Measurements from ENCODE around the gene XIRP2. TPM values are rescaled to one million over a fixed set of nuclear protein-coding genes. Genes with fewer than 3 reads are reported as not detected.
A peak's percentile ranks its signal among the peaks of the same experiment; 100 is the strongest.

XIRP2 gene
- total and polyA plus RNA-seq, 2 of the 13 experiments (the other 11 are each of a cell fraction or from before 2014, with no cell fraction given), result 0.04 to 0.05 TPM

DNA sequence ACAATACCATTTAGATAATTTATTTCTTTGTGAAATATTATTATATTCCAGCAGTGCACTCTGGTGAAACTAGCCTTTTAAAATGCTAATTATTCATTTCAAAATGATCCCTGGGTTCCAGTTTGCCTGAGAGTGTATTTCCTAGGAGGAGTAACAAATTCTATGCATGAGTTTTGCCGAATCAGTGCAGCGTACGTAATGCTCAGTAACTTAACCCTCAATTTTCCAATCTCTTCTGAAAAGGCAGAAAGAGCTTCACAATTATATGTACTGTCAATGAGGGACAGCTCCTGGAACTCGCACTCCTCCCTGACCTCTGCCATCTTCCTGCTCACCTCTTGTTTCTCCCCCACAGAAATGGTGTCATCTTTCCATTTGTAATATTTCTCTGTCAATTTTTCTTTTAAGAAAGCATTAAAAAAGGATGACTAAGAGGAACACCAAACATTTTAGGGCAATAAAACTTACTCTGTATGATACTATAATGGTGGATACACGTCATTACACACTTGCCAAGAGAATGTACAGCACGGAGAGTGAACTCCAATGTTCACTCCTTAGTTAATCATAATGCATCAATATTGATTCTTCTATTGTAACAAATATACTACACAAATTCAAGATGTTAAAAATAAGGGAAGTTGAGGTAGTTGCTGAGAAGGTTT, 25.7 kb upstream of the XIRP2 start (continued):
- no peak for TF ChIP-seq TAF15 (IDR thresholded peaks at IDR 0.05; ENCODE audit: low read depth, low read length, poor library complexity, severe bottlenecking)
- no peak for TF ChIP-seq KDM5B (CRISPR knock-in tag; IDR thresholded peaks at IDR 0.05; ENCODE audit: borderline replicate concordance)
- TF ChIP-seq BCL6 (CRISPR knock-in tag; IDR thresholded peaks at IDR 0.05), result no peak
- TF ChIP-seq ZBTB8A (CRISPR knock-in tag; IDR thresholded peaks at IDR 0.05; ENCODE audit: borderline replicate concordance, low read depth), result no peak
- TF ChIP-seq ZKSCAN8 (CRISPR knock-in tag; IDR thresholded peaks at IDR 0.05; ENCODE audit: borderline replicate concordance), result no peak
- TF ChIP-seq ZBTB3 (CRISPR knock-in tag; IDR thresholded peaks at IDR 0.05; ENCODE audit: borderline replicate concordance, low read depth), result no peak

DNA sequence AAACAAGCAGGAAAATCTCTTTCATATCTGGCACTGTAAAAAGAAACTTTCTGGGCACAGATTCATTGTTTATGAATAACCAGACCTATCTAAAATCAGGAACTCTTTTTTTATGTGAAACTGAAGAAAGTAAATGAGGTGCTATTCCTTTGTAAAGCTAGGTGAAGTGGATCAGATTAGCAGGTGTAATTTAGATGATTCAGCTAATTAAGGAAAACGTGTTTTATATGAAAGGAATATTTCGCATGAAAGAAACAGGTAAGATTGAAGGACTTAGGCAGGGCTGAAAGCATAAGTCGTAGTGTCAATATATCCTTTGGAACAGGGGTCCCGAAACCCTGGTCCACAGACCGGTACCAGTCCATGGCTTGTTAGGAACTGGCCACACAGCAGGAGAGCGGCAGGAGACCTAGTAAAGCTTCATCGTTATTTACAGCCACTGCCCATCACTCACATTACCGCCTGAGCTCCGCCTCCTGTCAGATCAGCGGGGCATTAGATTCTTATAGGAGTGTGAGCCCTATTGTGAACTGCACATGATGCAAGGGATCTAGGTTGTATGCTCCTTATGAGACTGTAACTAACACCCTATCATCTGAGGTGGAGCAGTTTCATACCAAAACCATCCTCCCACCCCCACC, 20.3 kb upstream of the XIRP2 start:
- CTCF ChIA-PET (ENCODE audit: low intra/inter-chr PET ratio, low total read pairs), result no interaction called here
- WGBS (ENCODE audit: low lambda C conversion rate), result 7% methylated on average over 9 of the region's 10 CpGs

More for the DNA sequence above, 20.3 kb upstream of the XIRP2 start:
- POLR2A ChIA-PET, result no interaction called here
- no peaks in the 10 kb centered on the region for H3K4me1 ChIP-seq (ENCODE audit: insufficient read depth, low read length)
- H3K9ac ChIP-seq (ENCODE audit: insufficient read depth, low read depth, low read length), result no peak overlapping the region
- intact Hi-C loops (cut with micrococcal nuclease; ENCODE audit: unreplicated experiment), result no loop called here
- no peaks in the 10 kb centered on the region for H3K79me2 ChIP-seq (ENCODE audit: insufficient read depth, low read length)
- no TSS peak for BruUV-seq (replicated peaks)
- no peak overlapping the region for H2AFZ ChIP-seq (ENCODE audit: low read length)
- no peak for FAIRE-seq
- no peak for ATAC-seq
- no peaks in the 10 kb centered on the region for H3K9me3 ChIP-seq (ENCODE audit: low read length)
- TF ChIP-seq FOXJ3 (CRISPR knock-in tag; IDR thresholded peaks at IDR 0.05; ENCODE audit: borderline replicate concordance), result no peak
- peak; percentile 77 for TF ChIP-seq MAFF (IDR thresholded peaks at IDR 0.05; ENCODE audit: low read depth, low read length)
- no peak for TF ChIP-seq ZNF850 (CRISPR knock-in tag; conservative IDR thresholded peaks at IDR 0.05)
- TF ChIP-seq ARNT2 (CRISPR knock-in tag; IDR thresholded peaks at IDR 0.05; ENCODE audit: low read depth), result no peak
- TF ChIP-seq TAF1 (CRISPR knock-in tag; IDR thresholded peaks at IDR 0.05), result no peak
- peak; percentile 78 to 86 for TF ChIP-seq MAFK (conservative IDR thresholded peaks at IDR 0.05 in 1 of 2, IDR thresholded peaks at IDR 0.05 in 1 of 2; ENCODE audit: low read length in 2 of 2)
- TF ChIP-seq, protein P1, sequence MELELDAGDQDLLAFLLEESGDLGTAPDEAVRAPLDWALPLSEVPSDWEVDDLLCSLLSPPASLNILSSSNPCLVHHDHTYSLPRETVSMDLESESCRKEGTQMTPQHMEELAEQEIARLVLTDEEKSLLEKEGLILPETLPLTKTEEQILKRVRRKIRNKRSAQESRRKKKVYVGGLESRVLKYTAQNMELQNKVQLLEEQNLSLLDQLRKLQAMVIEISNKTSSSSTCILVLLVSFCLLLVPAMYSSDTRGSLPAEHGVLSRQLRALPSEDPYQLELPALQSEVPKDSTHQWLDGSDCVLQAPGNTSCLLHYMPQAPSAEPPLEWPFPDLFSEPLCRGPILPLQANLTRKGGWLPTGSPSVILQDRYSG (CRISPR knock-in tag; IDR thresholded peaks at IDR 0.05), result no peak
- TF ChIP-seq ZNF75D (CRISPR knock-in tag; IDR thresholded peaks at IDR 0.05; ENCODE audit: borderline replicate concordance), result no peak
- TF ChIP-seq RFXAP (CRISPR knock-in tag; IDR thresholded peaks at IDR 0.05; ENCODE audit: borderline replicate concordance), result no peak
- no peak for TF ChIP-seq KLF9 (CRISPR knock-in tag; IDR thresholded peaks at IDR 0.05; ENCODE audit: low read depth)
- no peak for TF ChIP-seq ERF (CRISPR knock-in tag; IDR thresholded peaks at IDR 0.05)
- H3K4me3 ChIP-seq (replicated peaks in 1 of 3; ENCODE audit: insufficient read depth in 1 of 3, low read depth in 2 of 3, low read length in 3 of 3), result no peak overlapping the region
- H4K20me1 ChIP-seq (ENCODE audit: insufficient read depth, low read length), result no peaks in the 10 kb centered on the region
- DNase-seq (ENCODE audit: low spot score), result no peak
- no peak overlapping the region for H3K27ac ChIP-seq (ENCODE audit: extremely low read length, insufficient read depth, low read length)
- H3K4me2 ChIP-seq (ENCODE audit: low read depth, low read length), result no peak overlapping the region
- no peaks in the 10 kb centered on the region for H3K27me3 ChIP-seq (ENCODE audit: control insufficient read depth in 1 of 2, insufficient read depth in 2 of 2, low read length in 2 of 2)
- H3K36me3 ChIP-seq (replicated peaks in 1 of 2; ENCODE audit: control insufficient read depth in 1 of 2, insufficient read depth in 2 of 2, low read length in 2 of 2), result no peaks in the 10 kb centered on the region
- in situ Hi-C loops (cut with HindIII; ENCODE audit: extremely low pct_ligation_motif_present, low pct_unique_long_range_greater_than_20kb), result no loop called here
